Neuronal stem cell (in vitro differentiated cells): Measurements from ENCODE around the gene KRTAP13-2. TPM values are rescaled to one million over a fixed set of nuclear protein-coding genes. Genes with fewer than 3 reads are reported as not detected.

ENCODE experiments used
- DNase-seq: peaks from one replicate; pipeline ENCODE4 v3.0.0-alpha.2; 2013; ENCODE audit warnings: low spot score
- H2AFZ ChIP-seq: one replicate; pipeline ENCODE4 v1.6.1; 2013; ENCODE audit warnings: mild to moderate bottlenecking, low read length, inconsistent platforms
- H2AK5ac ChIP-seq: 2 replicates; pipeline ENCODE4 v1.6.1; 2013; ENCODE audit warnings: low read depth, mild to moderate bottlenecking, inconsistent platforms, low read length, moderate library complexity, mixed read lengths
- H2BK120ac ChIP-seq: 2 replicates; pipeline ENCODE4 v1.6.1; 2013; ENCODE audit warnings: low read depth, mild to moderate bottlenecking, inconsistent platforms, low read length, moderate library complexity, mixed read lengths
- H2BK12ac ChIP-seq: one replicate; pipeline ENCODE4 v1.6.1; 2013; ENCODE audit warnings: low read length, inconsistent platforms
- H2BK15ac ChIP-seq: 2 replicates; pipeline ENCODE4 v1.6.1; 2013; ENCODE audit warnings: mild to moderate bottlenecking, low read length, inconsistent platforms, mixed read lengths
- H2BK5ac ChIP-seq: one replicate; pipeline ENCODE4 v1.6.1; 2013; ENCODE audit warnings: inconsistent platforms, mild to moderate bottlenecking, low read length, moderate library complexity
- H3K14ac ChIP-seq: one replicate; pipeline ENCODE4 v1.6.1; 2013; ENCODE audit warnings: low read length, inconsistent platforms
- H3K18ac ChIP-seq: 2 replicates; pipeline ENCODE4 v1.6.1; 2013; ENCODE audit warnings: low read length, inconsistent platforms
- H3K23ac ChIP-seq: 2 replicates; pipeline ENCODE4 v1.6.1; 2013; ENCODE audit warnings: low read depth, mild to moderate bottlenecking, mixed read lengths, low read length, inconsistent platforms; ENCODE audit not compliant: poor library complexity
- H3K27ac ChIP-seq: replicated peaks from 3 replicates; pipeline ENCODE4 v1.5.1; 2013; ENCODE audit warnings: low read length, inconsistent platforms
- H3K27me3 ChIP-seq, 3 experiments: 2 replicates each; pipeline ENCODE4 v1.6.1; 2013; ENCODE audit warnings: low read length in 3 of 3, mild to moderate bottlenecking in 2 of 3, inconsistent platforms in 1 of 3, low read depth in 1 of 3, mixed read lengths in 1 of 3, moderate library complexity in 1 of 3; ENCODE audit not compliant: control insufficient read depth in 3 of 3, insufficient read depth in 3 of 3
- H3K36me3 ChIP-seq, 2 donors: replicated peaks in 1 of 2; 2 replicates each; pipeline ENCODE4 v1.6.1; 2013; ENCODE audit warnings: low read length in 2 of 2; ENCODE audit not compliant: control insufficient read depth in 2 of 2, insufficient read depth in 2 of 2
- H3K4ac ChIP-seq: 2 replicates; pipeline ENCODE4 v1.6.1; 2013; ENCODE audit warnings: inconsistent platforms, mild to moderate bottlenecking, low read length, moderate library complexity
- H3K4me1 ChIP-seq, 2 donors: 1 replicate in 1 of 2; 2 replicates in 1 of 2; pipeline ENCODE4 v1.6.1; 2013; ENCODE audit warnings: low read length in 2 of 2, low read depth in 1 of 2; ENCODE audit not compliant: control insufficient read depth in 2 of 2, insufficient read depth in 1 of 2
- H3K4me2 ChIP-seq: one replicate; pipeline ENCODE4 v1.6.1; 2013; ENCODE audit warnings: mild to moderate bottlenecking, low read length, inconsistent platforms; ENCODE audit not compliant: insufficient read depth, poor library complexity, severe bottlenecking
- H3K4me3 ChIP-seq, 2 donors: 2 replicates each; pipeline ENCODE4 v1.5.1; 2013; ENCODE audit warnings: low read length in 2 of 2, mild to moderate bottlenecking in 2 of 2, inconsistent platforms in 1 of 2, moderate library complexity in 1 of 2
- H3K79me1 ChIP-seq: one replicate; pipeline ENCODE4 v1.6.1; 2013; ENCODE audit warnings: low read depth, mild to moderate bottlenecking, inconsistent platforms, low read length, moderate library complexity
- H3K9ac ChIP-seq: one replicate; pipeline ENCODE4 v1.6.1; 2013; ENCODE audit warnings: mild to moderate bottlenecking, low read depth, low read length, inconsistent platforms; ENCODE audit not compliant: poor library complexity
- H3K9me3 ChIP-seq, 2 donors: replicated peaks in 1 of 2; 2 replicates each; pipeline versions ENCODE3 to v1.6.1; 2013; ENCODE audit warnings: low read length in 2 of 2, mild to moderate bottlenecking in 2 of 2, inconsistent platforms in 1 of 2, low read depth in 1 of 2, mixed read lengths in 1 of 2, moderate library complexity in 1 of 2; ENCODE audit not compliant: control insufficient read depth in 2 of 2, insufficient read depth in 1 of 2
- H4K8ac ChIP-seq: one replicate; pipeline ENCODE4 v1.6.1; 2013; ENCODE audit warnings: low read depth, mild to moderate bottlenecking, inconsistent platforms, low read length, moderate library complexity
- H4K91ac ChIP-seq: one replicate; pipeline ENCODE4 v1.6.1; 2013; ENCODE audit warnings: low read length, low read depth, mild to moderate bottlenecking, inconsistent platforms; ENCODE audit not compliant: poor library complexity
- WGBS, 2 donors: extraction: QIAGEN DNeasy Blood & Tissue Kit; methylation state at CpG; one replicate each; pipeline ENCODE4 v1.1.7; 2013; ENCODE audit warnings: missing lambda C conversion rate in 2 of 2, mixed read lengths in 1 of 2; ENCODE audit not compliant: insufficient read length in 2 of 2, insufficient replicate concordance in 1 of 2; ENCODE audit errors: extremely low coverage in 2 of 2; 5-methylcytosine and 5-hydroxymethylcytosine counted together
- polyA plus RNA-seq, 2 experiments: library from polyadenylated mRNA; stranded (reverse); fragments of 200-250 nt; gene quantifications; one replicate each; pipeline ENCODE4 v1.2.3, GENCODE V29; 2013

KRTAP13-2 gene, protein sequence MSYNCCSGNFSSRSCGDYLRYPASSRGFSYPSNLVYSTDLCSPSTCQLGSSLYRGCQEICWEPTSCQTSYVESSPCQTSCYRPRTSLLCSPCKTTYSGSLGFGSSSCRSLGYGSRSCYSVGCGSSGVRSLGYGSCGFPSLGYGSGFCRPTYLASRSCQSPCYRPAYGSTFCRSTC
- not detected for polyA plus RNA-seq (2013, experiment 1 of 2)
- polyA plus RNA-seq (2013, experiment 2 of 2) = not detected

GRCh38 chr21:30372139-30372770, at the start of gene KRTAP13-2:
TSS of gene KRTAP13-2 (minus strand) at chr21:30372271. CDS start at chr21:30372213, 58 bp downstream.
- no peak within 1 kb of the TSS for H4K91ac ChIP-seq
- no peaks in the 10 kb centered on the region for H3K79me1 ChIP-seq
- H3K4me1 ChIP-seq = no peaks in the 10 kb centered on the region
- no peak within 1 kb of the TSS for H3K4ac ChIP-seq
- H3K9ac ChIP-seq = no peak within 1 kb of the TSS
- no peak within 1 kb of the TSS for H3K4me2 ChIP-seq
- WGBS, 2 donors = no CpG with 5 or more reads among the region's 5 CpGs
- no peak within 1 kb of the TSS for H2BK120ac ChIP-seq
- peaks cover 0 to 2% of the 10 kb centered on the region in 2 donors for H3K9me3 ChIP-seq
- H2BK15ac ChIP-seq = no peak within 1 kb of the TSS
- no peak within 1 kb of the TSS for H3K23ac ChIP-seq
- no peak within 1 kb of the TSS for H2BK5ac ChIP-seq
- no peak within 1 kb of the TSS for H2AFZ ChIP-seq
- no peak within 1 kb of the TSS for H3K27ac ChIP-seq
- H2AK5ac ChIP-seq = no peak within 1 kb of the TSS
- no peak within 1 kb of the TSS for H3K18ac ChIP-seq
- no peak within 1 kb of the TSS for H2BK12ac ChIP-seq
- no peaks in the 10 kb centered on the region for H3K27me3 ChIP-seq
- no peaks in the 10 kb centered on the region for H3K36me3 ChIP-seq
- H3K4me3 ChIP-seq = no peak within 1 kb of the TSS
- no peak within 1 kb of the TSS for H3K14ac ChIP-seq
- DNase-seq = no peak
- H4K8ac ChIP-seq = no peak within 1 kb of the TSS

GRCh38 chr21:30415993-30416392, 43.9 kb upstream of the KRTAP13-2 start:
- DNase-seq = no peak
- Histone ChIP-seq H2AFZ (no peak overlapping the region), H3K14ac (no peak overlapping the region), H3K18ac (no peak overlapping the region), H3K9me3 (peaks cover 0 to 2% of the 10 kb centered on the region in 2 donors), H3K23ac (no peak overlapping the region), H2BK120ac (no peak overlapping the region), H3K4me1 (no peaks in the 10 kb centered on the region), H2BK12ac (no peak overlapping the region), H2BK5ac (no peak overlapping the region), H3K4me2 (no peak overlapping the region), H3K79me1 (no peaks in the 10 kb centered on the region), H3K4ac (no peak overlapping the region), H2AK5ac (no peak overlapping the region), H2BK15ac (no peak overlapping the region), H4K8ac (no peak overlapping the region), H4K91ac (no peak overlapping the region), H3K27me3 (no peaks in the 10 kb centered on the region), H3K4me3 (no peak overlapping the region), H3K36me3 (no peaks in the 10 kb centered on the region), H3K27ac (no peak overlapping the region), H3K9ac (no peak overlapping the region)
- no CpG with 5 or more reads among the region's 5 CpGs for WGBS, 2 donors

- Histone ChIP-seq H2BK120ac (no peak overlapping the region), H3K23ac (no peak overlapping the region), H3K14ac (no peak overlapping the region), H3K4me2 (no peak overlapping the region), H3K9me3 (peaks cover 0 to 4% of the 10 kb centered on the region in 2 donors), H4K91ac (no peak overlapping the region), H2BK12ac (no peak overlapping the region), H3K27me3 (no peaks in the 10 kb centered on the region), H2BK5ac (no peak overlapping the region), H3K36me3 (no peaks in the 10 kb centered on the region), H2BK15ac (no peak overlapping the region), H3K27ac (no peak overlapping the region), H2AFZ (peak overlapping the region; percentile 82), H3K4me3 (no peak overlapping the region), H3K9ac (no peak overlapping the region), H3K79me1 (no peaks in the 10 kb centered on the region), H3K18ac (no peak overlapping the region), H4K8ac (no peak overlapping the region), H3K4me1 (no peaks in the 10 kb centered on the region), H3K4ac (no peak overlapping the region), H2AK5ac (no peak overlapping the region)
- peak; percentile 3 for DNase-seq
- WGBS, 2 donors = no CpG with 5 or more reads among the region's 14 CpGs
Observed at GRCh38 chr21:30408782-30409494, 36.9 kb upstream of the KRTAP13-2 start.

DNA sequence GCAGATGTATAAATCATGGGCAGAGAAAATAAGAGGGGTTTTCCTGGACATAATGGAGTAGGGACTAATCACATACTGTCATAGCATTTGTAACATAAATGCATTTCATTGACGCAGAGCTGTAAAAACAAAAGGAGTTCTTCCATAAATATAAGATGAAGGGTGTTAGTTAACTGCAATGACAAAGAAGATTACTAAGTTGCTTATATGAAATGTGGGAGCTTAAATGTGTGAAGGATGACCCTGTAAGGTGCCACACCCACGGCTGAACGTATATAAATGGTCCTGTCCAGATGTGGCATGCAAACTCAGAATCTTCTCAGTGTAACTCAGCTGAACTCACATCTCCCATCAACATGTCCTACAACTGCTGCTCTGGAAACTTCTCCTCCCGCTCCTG, 23.7 kb upstream of the KRTAP13-2 start, which contains the start of gene KRTAP13-1:
Gene KRTAP13-1 (plus strand): TSS at position 301 of the 400 bp plus-strand sequence. CDS start 56 bp downstream, at position 357.
- H3K27me3 ChIP-seq = no peaks in the 10 kb centered on the region
- no peak within 1 kb of the TSS for H2BK15ac ChIP-seq
- H3K9me3 ChIP-seq = peaks cover 0 to 3% of the 10 kb centered on the region in 2 donors
- no peak within 1 kb of the TSS for H3K4me3 ChIP-seq
- DNase-seq = no peak
- no peak within 1 kb of the TSS for H4K8ac ChIP-seq
- H4K91ac ChIP-seq = no peak within 1 kb of the TSS
- no peak within 1 kb of the TSS for H2BK120ac ChIP-seq
- H2AK5ac ChIP-seq = no peak within 1 kb of the TSS
- H2AFZ ChIP-seq = no peak within 1 kb of the TSS
- H3K4me1 ChIP-seq = no peaks in the 10 kb centered on the region
- no CpG with 5 or more reads among the region's 4 CpGs for WGBS, 2 donors
- peak within 1 kb of the TSS; percentile 31 for H3K18ac ChIP-seq
- no peaks in the 10 kb centered on the region for H3K79me1 ChIP-seq
- no peaks in the 10 kb centered on the region for H3K36me3 ChIP-seq
- no peak within 1 kb of the TSS for H3K23ac ChIP-seq
- no peak within 1 kb of the TSS for H2BK5ac ChIP-seq
- no peak within 1 kb of the TSS for H2BK12ac ChIP-seq
- H3K4ac ChIP-seq = no peak within 1 kb of the TSS
- H3K9ac ChIP-seq = no peak within 1 kb of the TSS
- no peak within 1 kb of the TSS for H3K4me2 ChIP-seq
- no peak within 1 kb of the TSS for H3K27ac ChIP-seq
- H3K14ac ChIP-seq = no peak within 1 kb of the TSS
